IPS-18c (cell line): ENCODE data around the gene PITPNB.

Experiments
- H3K4me3 ChIP-seq: 2 replicates; pipeline ENCODE4 v1.7.0; 2013; ENCODE audit warnings: low read depth, mild to moderate bottlenecking, low read length, moderate library complexity; ENCODE audit not compliant: insufficient read depth
- H3K9me3 ChIP-seq: one replicate; pipeline ENCODE4 v1.6.1; 2013; ENCODE audit warnings: mild to moderate bottlenecking, low read length, moderate library complexity; ENCODE audit not compliant: control insufficient read depth, insufficient read depth

Gene PITPNB

DNA sequence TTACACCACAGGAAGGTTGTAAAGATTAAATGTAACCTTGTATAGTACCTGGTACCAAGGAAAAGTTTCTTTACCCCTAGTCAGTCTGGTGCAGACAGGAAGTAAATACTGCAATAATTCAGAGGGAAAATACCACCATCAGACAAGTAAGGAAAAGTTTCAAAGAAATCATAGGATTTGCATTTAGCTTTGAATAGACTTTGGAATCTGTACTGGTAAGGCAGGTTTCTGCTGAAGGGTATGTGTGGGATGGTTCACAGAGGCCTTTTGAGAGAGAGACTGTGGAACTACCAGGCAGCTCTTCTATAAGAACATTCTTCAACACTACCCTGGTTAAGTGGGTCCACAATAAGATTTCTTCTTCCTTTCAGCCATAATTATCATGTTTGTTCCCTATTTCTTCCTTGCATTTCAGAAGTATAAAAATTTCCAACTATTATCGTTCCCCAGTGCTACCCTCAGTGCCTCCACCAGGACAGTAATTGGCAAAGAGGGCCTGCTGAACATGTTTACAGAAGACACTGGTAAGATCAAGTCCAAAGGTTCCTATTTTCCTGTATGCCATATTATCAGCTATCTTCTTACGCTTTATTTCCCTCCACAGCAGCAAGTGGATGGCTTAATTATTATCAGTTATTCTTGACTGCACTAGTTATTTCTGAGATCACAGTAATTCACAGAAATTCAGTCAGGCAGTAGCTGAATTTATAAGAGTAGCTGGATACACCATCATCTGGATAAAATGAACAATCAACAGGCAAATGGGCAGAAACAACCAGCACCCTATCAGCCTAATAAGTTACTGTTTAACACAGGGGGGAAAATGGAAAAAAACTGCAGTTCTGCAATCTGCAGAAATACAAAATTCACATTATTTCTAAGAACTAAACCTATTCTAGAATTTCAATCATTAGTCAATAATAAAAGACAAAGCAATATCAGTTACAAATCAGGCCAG is 48.5 kb downstream of the PITPNB start:
- Histone ChIP-seq H3K9me3 (no peaks in the 10 kb centered on the region), H3K4me3 (no peak overlapping the region)

GRCh38 chr22:27868732-27869282 is 50.2 kb downstream of the PITPNB start:
- Histone ChIP-seq H3K9me3 (no peaks in the 10 kb centered on the region), H3K4me3 (no peak overlapping the region)

GRCh38 chr22:27867953-27868731 is 50.9 kb downstream of the PITPNB start:
- Histone ChIP-seq H3K4me3 (no peak overlapping the region), H3K9me3 (no peaks in the 10 kb centered on the region)

DNA sequence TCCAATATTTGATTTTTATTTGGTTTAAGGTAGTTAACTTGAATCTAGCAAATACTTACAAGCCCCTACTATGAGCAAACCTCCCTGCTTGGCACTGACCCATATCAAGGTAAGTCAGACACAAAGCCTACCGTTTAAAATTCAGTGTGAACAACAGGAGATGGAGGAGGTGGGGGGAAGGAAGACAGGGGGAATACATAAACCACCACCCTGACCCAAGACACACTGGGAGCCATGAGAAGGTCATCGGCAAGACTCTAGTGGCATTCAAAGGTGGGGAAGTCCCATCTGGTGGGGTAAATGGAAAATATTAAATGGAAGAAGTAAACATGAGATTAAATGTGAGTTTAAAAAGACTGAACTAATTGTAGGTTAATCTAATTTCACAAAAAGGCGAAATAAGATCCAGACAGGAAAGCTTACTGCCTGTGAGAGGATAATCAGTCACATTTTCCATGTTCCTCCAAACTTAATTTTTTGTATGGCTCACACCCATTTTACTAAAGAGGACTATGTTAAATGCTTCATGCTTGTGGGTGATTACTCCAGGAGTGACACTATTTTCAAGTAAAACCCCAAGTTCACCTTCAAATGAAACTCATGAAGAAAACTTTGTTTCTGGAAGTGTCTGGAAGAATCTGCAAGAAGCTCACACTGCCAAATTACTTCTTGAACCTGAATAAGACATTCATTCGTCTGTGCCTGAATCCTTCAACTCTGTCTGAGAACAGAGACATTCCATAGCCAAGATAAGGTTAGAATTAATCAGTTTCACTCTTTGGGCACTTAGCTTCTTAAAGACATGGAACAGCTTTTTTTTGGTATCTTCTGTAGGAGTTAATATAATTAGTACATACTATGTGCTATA is 51.7 kb downstream of the PITPNB start:
- no peaks in the 10 kb centered on the region for H3K9me3 ChIP-seq

DNA sequence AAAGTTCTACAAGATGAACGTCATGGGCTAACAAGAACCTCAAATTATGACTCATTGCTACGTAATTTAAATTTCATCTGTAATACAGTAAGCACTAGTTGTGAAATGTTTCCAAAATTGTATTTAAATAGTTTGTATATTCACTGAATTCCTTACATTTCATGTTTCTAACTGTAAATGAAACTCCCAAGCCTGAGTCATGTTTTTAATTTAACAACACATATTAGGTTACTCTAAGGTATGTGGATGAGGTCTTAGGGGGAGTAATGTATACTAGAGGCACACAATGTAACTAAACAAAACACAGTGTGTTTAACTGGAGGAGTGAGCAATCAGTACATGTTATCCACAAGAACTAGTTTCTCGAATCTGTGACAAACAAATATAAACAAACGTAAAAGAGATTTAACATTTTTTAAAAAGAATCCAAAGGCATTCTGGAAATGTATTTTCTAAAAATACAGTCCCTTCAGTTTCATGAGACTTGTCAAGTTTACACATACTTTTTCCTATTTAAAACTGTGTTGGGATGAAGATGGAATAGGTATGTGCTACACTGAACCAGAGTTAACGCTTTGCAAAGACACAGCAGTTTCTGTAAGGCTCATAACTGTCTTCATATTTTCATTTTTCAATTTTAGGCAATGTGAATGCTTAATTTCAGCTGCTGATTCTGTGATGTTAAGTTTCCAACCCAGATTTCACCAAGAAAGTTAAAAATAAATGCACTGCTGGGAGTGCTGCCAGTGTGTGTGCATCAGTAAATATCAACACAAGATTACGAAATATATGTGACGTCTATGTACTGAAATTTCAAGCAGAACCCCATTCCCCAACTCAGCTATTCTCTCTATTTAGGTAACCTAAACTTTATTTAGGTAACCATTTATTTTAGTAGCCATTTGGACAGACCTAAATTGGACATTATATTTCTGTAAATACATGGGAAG is 52.6 kb downstream of the PITPNB start:
- no peak overlapping the region for H3K4me3 ChIP-seq
- H3K9me3 ChIP-seq = no peaks in the 10 kb centered on the region

More for the DNA sequence above, 51.7 kb downstream of the PITPNB start:
- H3K4me3 ChIP-seq = no peak overlapping the region

DNA sequence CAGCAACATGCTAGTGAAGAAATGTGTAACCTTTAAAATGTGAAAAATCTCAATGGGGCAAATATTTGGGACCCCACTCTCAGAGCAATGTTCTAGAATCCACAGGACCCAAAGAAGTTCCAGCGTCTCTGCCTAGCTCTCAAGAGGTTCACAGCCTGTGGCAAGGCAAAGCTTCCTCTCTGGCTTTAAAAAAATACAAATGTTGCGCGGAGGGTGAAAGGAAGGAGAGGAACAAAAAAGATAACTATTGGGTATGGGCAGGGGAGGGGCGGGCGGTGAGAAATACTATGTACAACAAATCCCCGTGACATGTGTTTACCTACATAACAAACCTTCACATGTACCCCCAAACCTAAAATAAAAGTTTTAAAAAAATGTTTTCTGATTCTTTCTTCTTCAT is 53.6 kb downstream of the PITPNB start:
- no peaks in the 10 kb centered on the region for H3K9me3 ChIP-seq
- no peak overlapping the region for H3K4me3 ChIP-seq

DNA sequence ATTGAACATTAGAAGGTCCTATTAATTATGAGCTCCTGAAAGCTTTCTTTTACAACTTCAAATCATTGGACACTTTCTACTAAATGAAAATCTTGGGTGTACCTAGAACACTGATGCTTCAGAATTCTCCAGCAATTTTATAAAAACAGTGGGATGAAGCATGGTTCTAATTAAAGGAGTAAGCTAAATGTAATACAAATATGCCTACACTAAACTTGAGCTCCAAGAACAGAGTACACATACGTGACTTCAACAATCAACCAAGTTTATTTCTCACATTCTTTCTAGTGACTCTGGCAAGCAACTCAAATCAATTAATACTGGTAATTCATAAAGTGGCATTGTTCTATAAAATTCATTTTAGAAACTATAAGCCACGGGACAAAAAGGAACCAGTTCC is 55.5 kb downstream of the PITPNB start:
- no peaks in the 10 kb centered on the region for H3K9me3 ChIP-seq
- no peak overlapping the region for H3K4me3 ChIP-seq

GRCh38 chr22:27863001-27863400 is 56.1 kb downstream of the PITPNB start:
- H3K4me3 ChIP-seq = no peak overlapping the region
- H3K9me3 ChIP-seq = no peaks in the 10 kb centered on the region

GRCh38 chr22:27859336-27859735 is 59.7 kb downstream of the PITPNB start:
- no peak overlapping the region for H3K4me3 ChIP-seq
- no peaks in the 10 kb centered on the region for H3K9me3 ChIP-seq

DNA sequence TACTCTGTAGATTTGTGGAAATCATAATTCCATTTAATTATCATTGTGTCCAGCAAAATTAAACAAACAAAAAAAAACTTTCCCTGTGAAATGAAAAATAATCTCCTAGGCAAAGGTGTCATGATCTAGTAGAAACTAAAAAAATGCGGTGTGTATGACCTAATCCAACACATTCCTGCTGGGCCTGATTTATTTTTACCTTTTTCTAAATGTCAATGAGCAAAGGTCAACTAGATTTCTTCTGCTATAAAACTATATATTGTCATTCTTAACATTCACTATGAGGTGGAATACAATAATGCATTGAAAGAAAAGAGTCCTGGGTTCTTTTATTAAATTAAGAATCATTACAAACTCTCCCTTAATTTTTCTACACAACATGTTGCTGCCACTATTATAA is 60.4 kb downstream of the PITPNB start:
- H3K4me3 ChIP-seq = no peak overlapping the region
- H3K9me3 ChIP-seq = no peaks in the 10 kb centered on the region

DNA sequence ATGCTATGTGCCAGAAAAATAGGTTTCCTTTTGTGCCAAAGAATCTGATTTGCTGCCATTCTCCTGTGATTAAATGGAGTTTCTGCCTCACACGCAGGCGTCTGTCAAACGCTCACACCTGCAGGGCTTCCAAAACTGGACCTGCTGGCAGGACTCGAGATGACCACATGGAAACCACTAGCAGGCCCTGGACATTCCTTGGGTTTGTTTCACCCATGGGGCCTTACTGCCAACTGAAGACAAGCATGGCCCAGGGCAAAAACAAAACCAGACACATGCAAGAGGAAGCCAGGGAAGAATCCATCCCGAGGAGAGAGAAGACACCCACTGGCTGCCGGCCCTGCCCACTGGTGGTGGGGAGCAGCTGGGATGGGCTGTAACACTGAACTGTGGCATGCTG is 61.6 kb downstream of the PITPNB start:
- no peaks in the 10 kb centered on the region for H3K9me3 ChIP-seq
- H3K4me3 ChIP-seq = no peak overlapping the region

GRCh38 chr22:27856386-27856785 is 62.7 kb downstream of the PITPNB start:
- H3K4me3 ChIP-seq = no peak overlapping the region
- no peaks in the 10 kb centered on the region for H3K9me3 ChIP-seq

GRCh38 chr22:27853424-27853823 is 65.6 kb downstream of the PITPNB start:
- Histone ChIP-seq H3K9me3 (no peaks in the 10 kb centered on the region), H3K4me3 (no peak overlapping the region)

DNA sequence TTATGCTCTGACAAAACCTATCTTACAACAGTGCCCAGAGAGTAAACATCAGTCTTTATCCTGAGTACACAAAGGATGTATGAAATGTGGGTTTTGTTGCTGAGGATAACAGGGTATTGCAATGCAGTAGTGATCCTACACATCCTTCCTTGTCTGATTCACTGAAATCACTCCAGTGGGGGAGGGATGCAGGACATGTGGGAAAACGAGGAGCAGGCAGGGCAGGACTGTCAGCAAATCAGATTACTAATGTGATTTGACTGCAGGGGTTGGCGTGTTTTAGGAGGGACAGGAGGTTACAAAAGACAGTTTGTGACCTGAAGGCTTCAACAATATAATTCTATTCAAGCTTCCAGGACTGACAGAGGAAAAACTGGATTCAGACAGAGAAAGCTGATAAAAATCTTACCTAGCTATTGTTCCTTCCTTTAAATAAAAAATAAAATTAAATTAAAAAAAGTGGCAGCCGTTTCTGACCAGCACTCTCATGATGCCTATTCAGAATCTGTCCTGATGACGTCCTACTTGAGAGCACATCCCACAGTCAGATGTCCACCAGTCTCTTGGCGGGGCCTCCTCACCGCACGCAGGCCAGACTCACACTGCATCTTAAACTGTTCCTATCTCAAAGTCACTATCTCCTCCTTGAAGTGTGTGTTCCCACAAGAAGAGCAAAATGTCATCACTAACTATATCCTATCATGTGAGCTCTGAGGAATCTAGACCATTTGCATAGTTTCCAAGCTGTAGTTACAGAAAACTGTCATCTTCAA is 66.9 kb downstream of the PITPNB start:
- H3K9me3 ChIP-seq = no peaks in the 10 kb centered on the region
- H3K4me3 ChIP-seq = no peak overlapping the region

DNA sequence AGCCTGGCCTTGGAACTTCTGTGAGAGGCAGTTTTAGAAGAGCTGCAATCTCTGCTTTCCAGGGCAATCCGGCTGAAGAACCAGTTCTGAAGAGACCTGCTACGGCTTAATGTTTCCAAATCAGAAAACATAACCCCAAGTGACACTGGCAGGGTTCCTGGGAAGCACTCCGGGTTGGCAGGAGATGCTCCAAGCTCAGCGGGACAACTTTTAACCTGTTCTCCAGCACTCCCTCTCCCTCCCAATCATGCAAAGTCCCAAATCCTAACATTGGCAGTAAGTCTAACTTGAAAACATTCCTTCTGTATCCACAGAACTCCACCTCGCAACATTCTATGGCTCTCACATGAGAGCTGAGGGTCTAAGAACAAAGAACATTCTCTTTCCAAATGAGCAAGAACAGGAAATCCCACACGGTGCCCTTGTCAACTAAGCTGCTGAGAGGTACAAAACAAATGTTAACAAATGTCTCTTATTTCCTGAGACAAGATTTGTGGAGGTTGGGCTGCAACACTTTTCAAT is 69.0 kb downstream of the PITPNB start:
- Histone ChIP-seq H3K4me3 (no peak overlapping the region), H3K9me3 (no peaks in the 10 kb centered on the region)
